Measurements from ENCODE around the gene DUSP7. TPM values are rescaled to one million over a fixed set of nuclear protein-coding genes. Genes with fewer than 3 reads are reported as not detected.

The DUSP7 gene
- total RNA-seq, 4 donors from 2014 or later, result 10.2 to 18.1 (median 14.7) TPM

GRCh38 chr3:52028572-52028971 lies 27.8 kb downstream of the DUSP7 start:
- H3K36me3 ChIP-seq, result no peaks in the 10 kb centered on the region
- H3K27me3 ChIP-seq, result no peaks in the 10 kb centered on the region
- peaks cover 0 to 29% (median 10%) of the 10 kb centered on the region in 3 donors for H3K4me1 ChIP-seq
- WGBS, 2 donors (ENCODE audit: low coverage in 1 of 2), result 60% methylated on average over 1 of the region's 12 CpGs; no CpG with 5 or more reads in 1 of the 2 donors
- no peak for ATAC-seq
- H3K9me3 ChIP-seq, result no peaks in the 10 kb centered on the region
- H3K27ac ChIP-seq, result no peak overlapping the region
- no peak for TF ChIP-seq EP300 (IDR thresholded peaks at IDR 0.05)
- no peak for TF ChIP-seq POLR2AphosphoS5 (IDR thresholded peaks at IDR 0.05)
- TF ChIP-seq POLR2A (IDR thresholded peaks at IDR 0.05), result no peak
- TF ChIP-seq CTCF (IDR thresholded peaks at IDR 0.05), result no peak
- H3K4me3 ChIP-seq, result no peak overlapping the region

DNA sequence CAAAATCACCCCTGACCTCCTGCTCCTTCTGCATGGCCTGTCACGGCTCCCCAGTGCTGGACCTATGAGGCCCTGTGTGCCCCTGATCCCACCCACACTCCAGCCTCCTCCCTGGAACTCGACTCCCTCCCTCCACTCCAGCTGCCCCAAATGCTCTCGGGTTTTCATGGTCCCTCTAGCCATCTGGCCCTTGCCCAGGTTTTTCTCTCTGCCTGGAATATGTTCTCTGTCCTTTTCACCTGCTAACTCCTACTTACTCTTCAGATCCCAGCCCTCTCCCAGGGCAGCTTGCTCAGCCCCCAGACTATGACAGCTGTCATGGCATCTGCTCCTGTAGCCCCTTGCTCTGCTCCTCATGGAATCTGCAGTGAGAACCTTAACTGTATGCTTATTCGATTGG lies 30.3 kb downstream of the DUSP7 start:
- WGBS, 2 donors (ENCODE audit: low coverage in 1 of 2), result 28 to 30% methylated on average over 2 to 4 of the region's 4 CpGs
- peaks cover 0 to 54% (median 31%) of the 10 kb centered on the region in 3 donors for H3K4me1 ChIP-seq
- H3K27ac ChIP-seq, result peak overlapping the region in 1 of 4 donors; percentile 7
- H3K4me3 ChIP-seq, result no peak overlapping the region
- TF ChIP-seq CTCF (IDR thresholded peaks at IDR 0.05), result no peak
- no peak for TF ChIP-seq EP300 (IDR thresholded peaks at IDR 0.05)
- no peak for TF ChIP-seq POLR2AphosphoS5 (IDR thresholded peaks at IDR 0.05)
- TF ChIP-seq POLR2A (IDR thresholded peaks at IDR 0.05), result no peak
- H3K9me3 ChIP-seq, result no peaks in the 10 kb centered on the region
- no peaks in the 10 kb centered on the region for H3K27me3 ChIP-seq
- no peak for ATAC-seq
- H3K36me3 ChIP-seq, result no peaks in the 10 kb centered on the region

GRCh38 chr3:52025453-52025852 lies 30.9 kb downstream of the DUSP7 start:
- no peak overlapping the region for H3K4me3 ChIP-seq
- TF ChIP-seq POLR2A (IDR thresholded peaks at IDR 0.05) (no peak), CTCF (IDR thresholded peaks at IDR 0.05) (no peak), EP300 (IDR thresholded peaks at IDR 0.05) (no peak), POLR2AphosphoS5 (IDR thresholded peaks at IDR 0.05) (no peak)
- WGBS, 2 donors (ENCODE audit: low coverage in 1 of 2), result no CpG with 5 or more reads among the region's 7 CpGs
- peak overlapping the region in 1 of 4 donors; percentile 7 for H3K27ac ChIP-seq
- H3K36me3 ChIP-seq, result no peaks in the 10 kb centered on the region
- peaks cover 0 to 60% (median 31%) of the 10 kb centered on the region in 3 donors for H3K4me1 ChIP-seq
- ATAC-seq, result peak; percentile 18
- H3K27me3 ChIP-seq, result no peaks in the 10 kb centered on the region
- H3K9me3 ChIP-seq, result no peaks in the 10 kb centered on the region

DNA sequence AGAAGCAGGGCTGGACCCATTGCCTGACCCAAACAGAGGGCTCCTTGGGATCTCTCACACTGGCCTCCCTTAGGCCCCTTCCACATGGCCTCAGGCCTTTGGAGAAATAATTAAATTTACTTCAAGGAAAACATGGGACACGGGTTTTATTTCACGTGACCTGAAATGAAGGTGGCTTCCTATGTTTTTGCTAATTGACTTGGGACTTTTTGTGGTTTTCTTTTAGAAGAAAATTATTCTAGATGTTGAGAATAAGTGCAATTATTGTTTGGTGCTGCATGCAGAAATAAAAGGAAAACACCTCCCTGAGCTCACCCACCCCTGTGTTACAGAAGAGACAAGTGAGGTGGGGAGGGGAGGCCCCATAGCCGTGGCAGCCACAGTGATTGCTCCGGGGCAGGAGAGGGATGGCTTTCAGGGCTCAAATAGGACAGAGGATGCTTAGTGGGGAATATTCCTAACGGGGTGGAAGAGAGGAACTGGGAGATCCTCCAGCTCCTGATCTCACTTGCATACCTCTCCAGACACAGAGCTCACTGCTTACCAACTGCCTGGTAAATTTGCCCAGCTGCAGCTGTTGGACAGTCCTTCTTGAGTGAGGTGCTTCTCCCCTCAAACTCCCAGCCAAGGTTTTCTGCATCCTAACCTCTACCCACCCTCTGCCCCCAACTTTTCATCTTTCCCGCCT lies 31.5 kb downstream of the DUSP7 start:
- no peaks in the 10 kb centered on the region for H3K27me3 ChIP-seq
- no peaks in the 10 kb centered on the region for H3K9me3 ChIP-seq
- H3K4me1 ChIP-seq, result peaks cover 0 to 66% (median 32%) of the 10 kb centered on the region in 3 donors
- WGBS, 2 donors (ENCODE audit: low coverage in 1 of 2), result 68 to 80% methylated on average over 1 to 5 of the region's 6 CpGs
- no peak overlapping the region for H3K4me3 ChIP-seq
- TF ChIP-seq EP300 (IDR thresholded peaks at IDR 0.05) (no peak), POLR2AphosphoS5 (IDR thresholded peaks at IDR 0.05) (no peak), CTCF (IDR thresholded peaks at IDR 0.05) (no peak), POLR2A (IDR thresholded peaks at IDR 0.05) (no peak)
- ATAC-seq, result no peak
- peak overlapping the region in 1 of 4 donors; percentile 73 for H3K27ac ChIP-seq
- no peaks in the 10 kb centered on the region for H3K36me3 ChIP-seq

All from gastroesophageal sphincter (tissue), 4 donors.